ENCODE results near the gene KIF21B. TPM values are rescaled to one million over a fixed set of nuclear protein-coding genes. Genes with fewer than 3 reads are reported as not detected.

The KIF21B gene
- total and polyA plus RNA-seq, 2 of the 8 experiments (the other 6 are each of a cell fraction or from before 2014, with no cell fraction given): 10.8 to 26.5 TPM

GRCh38 chr1:201072922-201073321, 49.4 kb upstream of the KIF21B start:
- H3K23me2 ChIP-seq (ENCODE audit: low read depth, low read length): no peaks in the 10 kb centered on the region
- POLR2A ChIA-PET (ENCODE audit: partially characterized antibody): no interaction called here
- no peak overlapping the region for H4K8ac ChIP-seq (ENCODE audit: extremely low read depth, insufficient read depth, low read length)
- H3K27me3 ChIP-seq (replicated peaks in 1 of 4; ENCODE audit: control insufficient read depth in 3 of 4, extremely low read depth in 1 of 4, insufficient read depth in 3 of 4, low read length in 3 of 4): no peaks in the 10 kb centered on the region; a peak in 1 of 7 replicates
- H4K5ac ChIP-seq (ENCODE audit: insufficient read length, low read depth, low read length): no peak overlapping the region
- H2AFZ ChIP-seq (ENCODE audit: low read length): no peak overlapping the region
- no peak overlapping the region for H3K4ac ChIP-seq (replicated peaks; ENCODE audit: insufficient read length, low read depth, low read length)
- no peak overlapping the region for H2AK5ac ChIP-seq (ENCODE audit: low read depth, low read length)
- H2BK12ac ChIP-seq (ENCODE audit: low read depth, low read length): no peak overlapping the region
- H3K23ac ChIP-seq (ENCODE audit: insufficient read length): no peak overlapping the region
- TF ChIP-seq RXRA (IDR thresholded peaks at IDR 0.05; ENCODE audit: insufficient read depth, low read depth, low read length) (no peak), E2F6 (IDR thresholded peaks at IDR 0.05) (no peak), PHF8 (conservative IDR thresholded peaks at IDR 0.05; ENCODE audit: low read depth, low read length) (no peak), POLR2AphosphoS5 (IDR thresholded peaks at IDR 0.05; ENCODE audit: low read depth, low read length) (no peak), POU5F1 (IDR thresholded peaks at IDR 0.05; ENCODE audit: low read depth, low read length) (no peak)
- H3K36me3 ChIP-seq (ENCODE audit: control insufficient read depth in 2 of 4, insufficient read depth in 4 of 4, low read length in 3 of 4): no peaks in the 10 kb centered on the region
- H3K14ac ChIP-seq (ENCODE audit: insufficient read length): no peak overlapping the region
- no peak overlapping the region for H3K4me2 ChIP-seq (ENCODE audit: insufficient read depth in 1 of 2, low read depth in 2 of 2, low read length in 2 of 2)
- CTCF ChIA-PET (ENCODE audit: partially characterized antibody): interaction anchor here (1.0 to 10.6 kb wide), 9 partner anchors 10 to 98 kb away, joined by 3 to 97 read pairs (median 4); no protein-coding TSS in a partner anchor
- H2BK5ac ChIP-seq (ENCODE audit: low read depth, low read length): no peak overlapping the region
- no peak overlapping the region for H2BK15ac ChIP-seq (ENCODE audit: low read length)
- H3K9me3 ChIP-seq (ENCODE audit: insufficient read depth in 2 of 2, low read depth in 1 of 2, low read length in 1 of 2): no peaks in the 10 kb centered on the region
- no peak overlapping the region for H3K18ac ChIP-seq (ENCODE audit: extremely low read depth, low read length)
- 76% methylated on average over 6 of the region's 6 CpGs; no CpG with 5 or more reads in 1 of the 2 experiments for WGBS, 2 experiments (ENCODE audit: extremely low coverage in 1 of 2, insufficient coverage in 1 of 2, insufficient read length in 1 of 2, insufficient replicate concordance in 2 of 2, low coverage in 1 of 2, low lambda C conversion rate in 2 of 2, missing lambda C conversion rate in 1 of 2)
- DNase-seq (ENCODE audit: low read depth in 1 of 2, low spot score in 2 of 2) (no peak), FAIRE-seq (no peak)
- H3K27ac ChIP-seq (ENCODE audit: low read depth, low read length): no peak overlapping the region
- H3K4me1 ChIP-seq (replicated peaks in 1 of 4; ENCODE audit: control insufficient read depth in 3 of 4, insufficient read depth in 4 of 4, low read length in 3 of 4): peaks cover 0 to 4% (median 0%) of the 10 kb centered on the region in 4 experiments; a peak in 1 of 7 replicates
- no peak overlapping the region for H4K91ac ChIP-seq (replicated peaks; ENCODE audit: insufficient read length, low read length)
- H3K4me3 ChIP-seq (ENCODE audit: extremely low read depth in 1 of 4, insufficient read depth in 2 of 4, low read depth in 3 of 4, low read length in 4 of 4): no peak overlapping the region
- H2BK120ac ChIP-seq (replicated peaks; ENCODE audit: low read depth, low read length): no peak overlapping the region
- no peaks in the 10 kb centered on the region for H3K79me1 ChIP-seq (ENCODE audit: low read depth, low read length)
- H2BK20ac ChIP-seq (ENCODE audit: low read length): no peak overlapping the region
- H4K20me1 ChIP-seq (replicated peaks in 1 of 2; ENCODE audit: control insufficient read depth in 1 of 2, insufficient read depth in 2 of 2, low read length in 2 of 2): no peaks in the 10 kb centered on the region
- no peaks in the 10 kb centered on the region for H3K79me2 ChIP-seq (ENCODE audit: control insufficient read depth in 1 of 2, insufficient read depth in 2 of 2, low read length in 2 of 2)
- H3K9ac ChIP-seq (replicated peaks in 1 of 4; ENCODE audit: extremely low read depth in 1 of 4, low read depth in 3 of 4, low read length in 3 of 4): no peak overlapping the region
- no peak overlapping the region for H3K56ac ChIP-seq (replicated peaks; ENCODE audit: insufficient read length, low read depth, low read length)
